T-helper 2 cell (primary cell): ENCODE results near the gene WFDC1.

Experiments
- DNase-seq, 5 experiments: peaks; one replicate each; pipeline versions ENCODE4 v3.0.0 to v3.0.0-alpha.2; 2012 to 2022

The WFDC1 gene

GRCh38 chr16:84303516-84303915 lies 8.8 kb downstream of the WFDC1 start:
- DNase-seq = no peak

DNA sequence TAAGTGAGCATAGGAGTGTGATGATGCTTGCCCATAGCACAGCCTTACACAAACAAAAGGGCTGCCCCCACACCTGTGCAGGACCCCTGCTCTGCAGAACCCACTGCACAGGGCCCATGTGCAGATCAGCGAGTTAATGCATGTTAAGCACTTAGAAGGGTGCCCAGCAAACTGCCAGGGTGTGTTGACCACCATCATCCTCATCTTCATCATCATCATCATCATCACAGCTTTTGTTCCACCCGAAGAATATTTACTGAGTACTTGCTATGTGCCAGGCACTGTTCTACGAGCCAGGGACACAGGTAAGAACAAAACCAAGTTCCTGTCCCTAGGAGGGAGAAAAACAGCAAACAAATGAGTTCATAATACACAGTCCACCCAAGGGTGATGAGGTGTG lies 11.9 kb downstream of the WFDC1 start:
- no peak for DNase-seq

DNA sequence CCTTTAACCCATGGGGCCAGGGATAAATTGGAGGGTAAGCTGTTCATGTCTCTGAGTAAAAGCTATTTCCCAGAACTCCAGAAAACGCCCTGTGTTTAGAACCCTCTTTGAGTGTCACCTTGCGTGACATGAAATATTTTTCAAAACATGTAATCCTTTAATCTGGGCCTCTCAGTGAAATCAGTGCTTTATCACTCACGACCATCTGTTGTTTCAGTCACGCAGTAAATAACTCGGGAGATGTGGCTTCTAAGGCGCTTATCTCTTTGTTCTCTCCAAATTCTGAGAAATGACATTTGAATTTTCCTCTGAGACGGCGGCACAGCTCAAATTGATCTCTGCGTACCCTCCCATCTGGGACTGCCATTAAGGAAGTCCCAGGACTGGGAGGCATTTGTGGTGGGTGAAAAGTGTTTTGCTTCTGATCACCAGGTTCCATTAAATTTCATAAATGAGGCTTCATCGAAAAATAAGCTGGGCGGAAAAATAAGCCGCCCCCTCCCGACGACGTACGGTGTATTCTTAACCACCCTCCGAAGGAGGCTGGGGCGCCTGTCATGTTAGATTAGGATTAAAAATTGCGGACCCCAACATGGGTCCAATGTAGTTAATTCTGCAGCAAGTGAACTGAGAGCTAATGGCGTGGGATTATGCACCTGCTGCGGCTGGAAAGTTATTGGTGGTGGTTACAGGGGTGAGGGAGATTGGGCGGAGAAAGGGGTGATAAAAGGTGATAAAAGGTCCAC lies 12.7 kb downstream of the WFDC1 start:
- DNase-seq = peak in 1 of 5 experiments; percentile 38

GRCh38 chr16:84308120-84308519 lies 13.4 kb downstream of the WFDC1 start:
- DNase-seq = peak in 1 of 5 experiments; percentile 21

DNA sequence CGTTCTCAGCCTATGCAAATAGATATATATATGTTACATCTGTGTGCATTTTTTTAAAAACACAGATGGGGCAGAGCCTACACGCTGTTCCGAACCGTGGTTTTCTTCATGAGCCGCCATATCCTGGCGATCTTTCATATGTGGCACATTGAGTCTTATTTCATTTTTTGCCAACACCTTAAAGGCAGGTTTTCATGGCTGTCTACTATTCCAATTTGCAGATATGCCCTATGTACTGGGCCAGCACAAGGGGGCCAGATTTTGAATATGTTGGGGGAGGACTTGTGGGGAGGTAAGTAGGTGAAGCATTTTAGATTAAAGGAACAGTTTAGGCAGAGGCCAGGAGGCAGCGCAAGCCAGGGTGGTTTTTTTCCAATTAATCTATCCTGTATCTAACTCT lies 16.0 kb downstream of the WFDC1 start:
- no peak for DNase-seq

DNA sequence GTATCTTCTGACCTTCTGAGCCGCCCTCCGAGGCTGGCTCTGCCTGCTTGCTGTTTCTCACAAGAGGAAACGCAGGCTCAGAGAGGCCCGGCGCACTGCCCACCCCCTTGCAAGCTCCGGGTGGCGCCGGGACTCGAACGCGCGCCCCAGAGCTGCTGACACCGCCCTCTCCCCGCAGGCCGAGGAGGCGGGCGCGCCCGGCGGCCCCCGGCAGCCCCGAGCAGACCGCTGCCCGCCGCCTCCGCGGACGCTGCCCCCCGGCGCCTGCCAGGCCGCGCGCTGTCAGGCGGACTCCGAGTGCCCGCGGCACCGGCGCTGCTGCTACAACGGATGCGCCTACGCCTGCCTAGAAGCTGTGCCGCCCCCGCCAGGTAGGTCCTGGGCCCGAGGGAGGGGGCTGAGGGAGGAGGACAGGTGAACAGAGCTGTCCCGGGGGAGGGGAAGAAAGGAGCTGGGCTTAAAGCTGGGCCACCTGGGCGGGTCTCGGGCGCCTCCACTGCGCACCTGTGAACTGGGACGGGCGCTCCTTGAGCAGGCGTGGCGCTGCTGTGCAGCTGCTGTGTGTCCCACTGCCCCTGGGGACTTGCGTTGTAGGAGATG lies 18.2 kb downstream of the WFDC1 start:
- DNase-seq = no peak

GRCh38 chr16:84313921-84314320 lies 19.2 kb downstream of the WFDC1 start:
- DNase-seq = no peak

GRCh38 chr16:84314373-84314772 lies 19.7 kb downstream of the WFDC1 start:
- no peak for DNase-seq

DNA sequence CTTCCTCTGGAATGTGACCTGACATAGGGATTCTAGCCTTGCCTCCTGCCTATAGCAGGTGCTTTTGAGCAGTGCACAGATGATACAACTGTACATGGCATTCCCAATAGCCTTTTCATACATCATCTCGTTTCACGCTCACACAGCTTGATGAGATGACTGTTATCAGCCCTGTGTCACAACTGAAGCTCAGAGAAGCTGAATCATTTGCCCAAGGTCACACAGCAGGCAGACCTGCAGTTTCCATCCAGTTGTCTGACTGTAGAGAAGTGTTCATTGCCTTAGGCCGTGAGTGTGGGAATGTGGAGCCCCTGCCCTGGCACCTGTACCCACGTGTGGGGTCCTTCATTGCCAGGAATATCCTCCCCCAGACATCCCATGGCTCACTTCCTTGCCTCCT lies 20.1 kb downstream of the WFDC1 start:
- DNase-seq = no peak

DNA sequence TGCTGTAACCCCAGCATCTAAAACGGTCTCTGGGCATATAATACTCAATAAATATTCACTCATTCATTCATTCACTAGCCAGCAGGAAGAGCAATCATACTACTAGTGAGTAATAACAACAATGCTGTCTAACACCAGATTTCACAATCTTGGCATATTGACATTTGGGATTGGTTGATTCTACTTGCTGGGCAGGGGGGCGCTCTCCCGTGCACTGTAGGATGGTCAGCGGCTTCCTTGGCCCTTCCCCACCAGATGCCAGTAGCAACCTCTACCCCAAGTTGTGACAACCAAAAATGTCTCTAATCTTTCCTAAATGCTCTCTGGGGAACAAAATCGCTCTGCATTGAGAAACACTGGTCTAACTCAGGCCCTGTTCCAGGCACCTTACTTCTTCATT lies 20.7 kb downstream of the WFDC1 start:
- DNase-seq = no peak

DNA sequence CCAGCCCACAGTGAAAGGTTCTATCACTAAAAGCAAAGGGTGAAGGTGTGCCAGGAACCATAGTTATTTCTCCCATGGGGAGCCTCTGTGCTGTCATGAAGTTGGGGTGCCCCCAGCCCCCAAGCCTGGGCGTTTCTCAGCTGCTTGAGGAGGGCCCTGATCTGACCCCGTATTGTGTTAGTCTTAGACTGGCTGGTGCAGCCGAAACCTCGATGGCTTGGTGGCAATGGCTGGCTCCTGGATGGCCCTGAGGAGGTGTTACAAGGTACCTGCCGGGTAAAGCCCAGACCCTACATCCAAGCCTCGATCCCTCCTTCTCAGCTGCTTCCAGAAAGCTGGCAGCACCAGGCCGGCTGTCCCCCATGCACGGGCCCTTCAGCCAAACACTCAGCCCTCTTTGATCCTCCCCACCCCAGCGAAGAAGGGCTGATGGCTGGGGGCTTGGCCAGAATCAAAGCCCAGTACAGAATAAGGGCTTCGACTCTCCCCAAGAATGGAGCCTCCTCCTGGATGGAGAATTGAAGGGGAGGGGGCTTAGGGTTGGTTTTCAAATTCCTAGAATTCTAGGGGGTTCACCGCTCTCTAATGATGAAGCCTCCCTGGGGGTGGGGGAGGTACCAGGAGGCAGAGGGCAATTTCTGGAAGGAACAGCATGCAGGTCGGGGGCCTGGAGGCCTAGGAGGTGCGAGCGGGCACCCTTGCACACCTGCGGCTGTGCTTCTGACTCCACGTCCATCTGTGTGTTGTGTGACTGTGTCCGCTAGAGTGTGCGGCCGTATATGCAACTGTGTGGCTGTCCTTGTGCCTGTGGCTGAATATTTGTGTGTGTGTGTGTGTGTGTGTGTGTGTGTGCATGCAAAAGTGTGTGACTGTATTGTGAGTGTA lies 23.7 kb downstream of the WFDC1 start:
- DNase-seq = no peak

- DNase-seq = no peak
Observed at GRCh38 chr16:84319146-84319760, 24.6 kb downstream of the WFDC1 start.

- DNase-seq = no peak
Observed at GRCh38 chr16:84320511-84320910, 25.8 kb downstream of the WFDC1 start.

DNA sequence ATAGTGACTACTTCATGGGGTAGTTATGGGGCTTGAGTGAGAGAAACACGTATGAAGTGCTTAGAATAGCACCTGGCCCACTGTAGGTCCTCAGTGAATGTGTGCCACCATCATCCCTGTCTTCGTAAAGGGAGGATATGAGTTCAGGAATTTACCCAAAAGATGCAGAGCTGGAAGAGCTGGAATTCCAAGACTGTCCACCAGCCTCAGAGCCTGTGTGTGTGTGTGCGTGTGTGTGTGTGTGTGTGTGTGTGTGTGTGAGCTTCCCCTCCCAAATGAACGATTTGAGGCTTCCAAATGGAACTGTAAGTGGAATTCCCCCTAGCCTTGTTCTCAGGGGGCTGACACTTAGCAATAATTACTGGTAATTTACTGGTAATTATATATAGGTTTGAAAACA lies 27.3 kb downstream of the WFDC1 start:
- no peak for DNase-seq

GRCh38 chr16:84322749-84323148 lies 28.1 kb downstream of the WFDC1 start:
- DNase-seq = no peak

DNA sequence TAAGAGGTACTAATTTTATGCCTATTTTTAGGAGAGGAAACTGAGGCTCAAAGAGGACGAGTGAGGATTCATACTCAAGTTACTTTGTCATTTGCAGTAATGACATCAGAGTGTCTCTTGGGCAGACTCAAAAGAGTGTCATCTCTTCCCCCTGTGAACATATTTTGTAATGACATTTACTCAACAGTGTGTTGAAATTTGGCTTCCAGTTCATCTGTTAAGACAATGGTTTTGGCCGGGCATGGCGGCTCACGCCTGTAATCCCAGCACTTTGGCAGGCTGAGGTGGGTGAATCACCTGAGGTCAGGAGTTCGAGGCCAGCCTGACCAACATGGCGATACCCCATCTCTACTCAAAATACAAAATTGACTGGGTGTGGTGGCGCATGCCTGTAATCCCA lies 28.9 kb downstream of the WFDC1 start:
- no peak for DNase-seq

DNA sequence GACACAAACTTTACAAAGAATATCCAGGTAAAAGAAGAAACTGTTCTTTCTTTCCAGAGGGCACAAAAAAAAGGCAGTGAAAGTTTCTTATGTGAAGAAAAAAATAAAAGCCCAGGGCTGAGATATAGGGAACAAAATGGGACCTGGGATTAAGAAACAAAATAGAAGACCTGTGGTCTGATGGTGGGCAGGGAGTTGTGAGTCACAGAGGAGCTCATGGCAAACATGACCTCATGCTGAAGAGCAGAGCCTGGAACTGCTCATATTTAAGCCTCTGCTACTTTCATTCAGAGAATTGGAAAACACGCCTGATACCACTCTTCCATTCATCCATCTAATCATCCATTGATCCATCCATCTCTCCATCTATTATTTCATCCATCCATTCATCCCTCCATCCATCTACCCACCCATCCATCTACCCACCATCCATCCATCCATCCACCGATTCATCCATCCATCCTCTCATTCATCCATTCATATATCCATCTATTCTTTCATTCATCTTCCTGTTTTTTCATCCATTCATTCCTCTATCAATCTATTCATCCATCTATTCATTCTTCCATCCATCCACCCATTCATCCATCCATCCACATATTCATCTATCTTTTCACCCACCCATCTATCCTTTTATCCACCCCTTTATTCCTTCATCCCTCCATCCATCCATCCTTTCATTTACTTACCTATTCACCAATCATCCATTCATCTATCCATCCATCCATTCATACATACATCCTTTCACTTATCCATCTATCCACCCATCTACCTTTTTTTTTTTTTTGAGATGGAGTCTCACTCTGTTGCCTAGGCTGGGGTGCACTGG lies 30.0 kb downstream of the WFDC1 start:
- no peak for DNase-seq

- no peak for DNase-seq
Observed at GRCh38 chr16:84326545-84326944, 31.9 kb downstream of the WFDC1 start.

- DNase-seq = no peak
Observed at GRCh38 chr16:84327926-84328505, 33.3 kb downstream of the WFDC1 start.

DNA sequence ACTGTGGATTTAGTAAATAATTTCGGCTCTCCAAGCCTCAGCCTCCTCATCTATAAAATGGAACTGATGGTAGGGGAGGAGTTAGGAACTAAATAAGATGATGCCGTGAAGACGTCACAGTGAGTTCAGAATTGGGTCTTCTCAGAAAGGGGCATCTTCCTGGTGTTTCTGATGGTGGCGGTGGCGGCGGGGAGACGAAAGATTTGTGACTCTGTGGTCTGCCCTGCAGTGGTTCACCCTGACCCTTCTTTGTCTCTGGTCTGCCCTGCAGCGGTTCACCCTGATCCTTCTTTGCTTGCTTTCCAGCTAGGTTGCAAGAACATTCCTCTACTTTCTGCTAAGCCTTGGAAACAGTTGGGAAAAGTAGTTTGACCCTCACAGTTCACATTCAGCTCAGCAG lies 34.3 kb downstream of the WFDC1 start:
- DNase-seq = no peak

DNA sequence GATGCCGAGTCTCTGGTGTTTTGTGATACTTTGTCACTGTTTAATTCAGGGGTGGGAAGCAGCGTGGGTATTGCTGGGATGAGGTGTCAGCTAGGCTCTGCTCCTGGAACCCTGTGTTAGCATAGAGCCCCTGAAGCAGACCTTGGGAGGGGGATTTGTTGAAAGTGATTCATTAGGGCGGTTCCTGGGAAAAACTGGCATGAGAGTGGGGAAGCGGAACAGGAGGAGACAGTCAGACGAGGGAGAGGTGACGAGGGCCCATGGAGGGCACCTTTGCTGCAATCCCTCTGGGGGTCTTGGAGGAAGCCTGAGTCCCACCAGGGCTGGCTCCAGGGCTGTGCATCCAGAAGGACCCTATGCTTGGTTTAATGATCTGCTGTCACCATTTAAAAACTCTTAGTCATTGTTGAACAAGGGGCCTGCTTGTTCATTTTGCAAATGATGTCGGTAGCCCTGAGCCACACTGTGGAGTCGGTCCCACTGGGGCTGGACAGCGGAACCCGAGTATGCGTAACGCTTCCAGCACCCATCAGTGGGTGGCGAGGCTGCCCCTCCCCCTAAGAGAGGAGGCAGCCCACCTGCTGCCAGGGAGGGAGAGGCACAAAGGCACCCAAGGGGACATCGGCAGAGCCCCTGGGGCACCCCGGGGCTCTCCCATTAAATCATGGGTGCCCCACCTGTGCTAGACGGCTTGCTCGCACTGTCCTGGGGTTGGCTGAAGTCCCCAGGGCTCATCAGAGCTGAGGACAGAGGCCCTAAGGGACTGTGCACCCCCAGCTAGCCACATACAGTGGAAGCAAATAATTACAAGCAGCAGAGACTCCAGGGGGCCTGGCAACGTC lies 35.4 kb downstream of the WFDC1 start:
- DNase-seq = no peak
